GM12874 (cell line): ENCODE measurements around the gene ABTB1.

Experiments used
- CTCF ChIP-seq: IDR thresholded peaks from 2 replicates; pipeline ENCODE4 v1.5.1; 2011; ENCODE audit warnings: low read depth, mild to moderate bottlenecking, control low read depth, low read length, moderate library complexity; ENCODE audit not compliant: insufficient read depth

Gene ABTB1

GRCh38 chr3:127718916-127719290, 46.2 kb downstream of the ABTB1 start:
- TF ChIP-seq CTCF: no peak

- TF ChIP-seq CTCF: no peak
Measured at GRCh38 chr3:127719369-127719768, 46.6 kb downstream of the ABTB1 start.

GRCh38 chr3:127720161-127720823, 47.5 kb downstream of the ABTB1 start:
- no peak for TF ChIP-seq CTCF

- no peak for TF ChIP-seq CTCF
Measured at GRCh38 chr3:127720985-127721935, 48.5 kb downstream of the ABTB1 start.

- no peak for TF ChIP-seq CTCF
Measured at GRCh38 chr3:127722091-127722784, 49.5 kb downstream of the ABTB1 start.

GRCh38 chr3:127723011-127723567, 50.3 kb downstream of the ABTB1 start:
- no peak for TF ChIP-seq CTCF

GRCh38 chr3:127726894-127727293, 54.1 kb downstream of the ABTB1 start:
- TF ChIP-seq CTCF: no peak
